D341Med (cell line): Measurements from ENCODE around the gene SETDB2.

Experiments
- DNase-seq: peaks from one replicate; pipeline ENCODE4 v3.0.0; 2012; ENCODE audit warnings: low spot score

The SETDB2 gene

GRCh38 chr13:49530457-49530856, 86.4 kb downstream of the SETDB2 start:
- no peak for DNase-seq

DNA sequence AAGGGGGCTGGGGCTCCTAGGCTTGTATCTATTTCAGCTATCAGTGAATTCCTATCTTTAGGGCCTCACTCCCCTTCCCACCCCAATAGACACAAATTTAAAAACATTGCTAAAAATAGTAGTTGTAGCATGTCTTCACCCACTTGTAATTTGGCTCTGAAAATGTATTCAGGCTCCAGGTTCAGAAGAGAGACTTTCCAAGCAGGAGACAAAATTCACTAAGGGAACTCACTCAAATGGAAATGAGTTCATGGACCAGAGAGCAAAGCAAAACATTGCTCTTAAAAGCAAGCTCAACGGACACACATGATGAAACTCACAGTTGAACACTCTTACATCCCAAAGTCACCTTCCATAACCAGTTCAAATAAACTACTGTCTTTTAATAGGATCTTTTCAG, 88.5 kb downstream of the SETDB2 start:
- DNase-seq = no peak

GRCh38 chr13:49533011-49533410, 88.9 kb downstream of the SETDB2 start:
- DNase-seq = no peak

GRCh38 chr13:49533591-49534269, 89.7 kb downstream of the SETDB2 start:
- DNase-seq = no peak

- DNase-seq = no peak
Observed at GRCh38 chr13:49536144-49536873, 92.2 kb downstream of the SETDB2 start.

DNA sequence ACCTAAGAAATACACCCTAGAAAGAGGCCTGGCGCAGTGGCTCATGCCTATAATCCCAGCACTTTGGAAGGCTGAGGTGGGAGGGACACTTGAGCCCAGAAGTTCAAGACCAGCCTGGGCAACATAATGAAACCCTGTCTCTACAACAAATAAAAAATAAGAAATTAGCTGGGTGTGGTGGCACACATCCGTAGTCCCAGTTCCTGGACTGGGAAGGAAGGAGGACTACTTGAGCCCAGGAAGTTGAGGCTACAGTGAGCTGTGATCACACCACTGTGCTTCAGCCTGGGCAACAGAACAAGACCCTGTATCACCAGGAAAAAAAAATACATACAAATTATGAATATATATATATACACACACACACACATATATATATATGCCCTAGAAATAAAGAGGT, 94.3 kb downstream of the SETDB2 start:
- no peak for DNase-seq

- no peak for DNase-seq
Observed at GRCh38 chr13:49539313-49539712, 95.2 kb downstream of the SETDB2 start.

GRCh38 chr13:49539746-49540145, 95.7 kb downstream of the SETDB2 start:
- no peak for DNase-seq

GRCh38 chr13:49540552-49540951, 96.5 kb downstream of the SETDB2 start:
- DNase-seq = no peak

DNA sequence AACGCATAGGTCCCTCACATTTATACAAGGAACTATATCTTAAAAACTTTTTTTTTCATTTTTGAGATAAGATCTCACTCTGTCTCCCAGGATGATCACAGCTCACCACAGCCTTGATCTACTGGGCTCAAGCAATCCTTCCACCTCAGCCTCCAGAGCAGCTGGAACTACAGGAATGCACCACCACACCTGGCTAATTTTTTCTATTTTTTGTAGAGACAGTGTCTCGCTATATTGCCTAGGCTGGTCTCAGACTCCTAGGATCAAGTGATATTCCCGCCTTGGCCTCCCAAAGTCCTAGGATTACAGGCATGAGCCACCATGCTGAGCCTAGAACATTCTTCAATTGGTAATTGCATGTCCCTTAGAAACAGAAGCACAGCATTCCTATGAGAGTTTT, 99.6 kb downstream of the SETDB2 start:
- DNase-seq = no peak
